Osteoblast (primary cell): ENCODE results near the gene REV3L. TPM values are rescaled to one million over a fixed set of nuclear protein-coding genes. Genes with fewer than 3 reads are reported as not detected.

Experiments used
- DNase-seq: peaks from one replicate; pipeline ENCODE4 v3.0.0; 2011; ENCODE audit warnings: low spot score, mixed read lengths; ENCODE audit not compliant: insufficient read length; ENCODE audit errors: missing footprints
- H2AFZ ChIP-seq: 2 replicates; pipeline ENCODE4 v1.6.0; 2011; ENCODE audit warnings: mild to moderate bottlenecking, low read length
- H3K27ac ChIP-seq: 2 replicates; pipeline ENCODE4 v1.5.1; 2011; ENCODE audit warnings: mild to moderate bottlenecking, low read depth, low read length, moderate library complexity
- H3K27me3 ChIP-seq: 2 replicates; pipeline ENCODE4 v1.6.0; 2012; ENCODE audit warnings: mild to moderate bottlenecking, control low read depth, inconsistent platforms, low read length, moderate library complexity; ENCODE audit not compliant: insufficient read depth
- H3K36me3 ChIP-seq: 2 replicates; pipeline ENCODE4 v1.5.1; 2011; ENCODE audit warnings: mild to moderate bottlenecking, low read length, control low read depth, moderate library complexity; ENCODE audit not compliant: insufficient read depth
- H3K4me1 ChIP-seq: 2 replicates; pipeline ENCODE4 v1.5.1; 2011; ENCODE audit warnings: mild to moderate bottlenecking, low read length, control low read depth, moderate library complexity; ENCODE audit not compliant: insufficient read depth
- H3K4me2 ChIP-seq: 2 replicates; pipeline ENCODE4 v1.6.0; 2011; ENCODE audit warnings: mild to moderate bottlenecking, low read length; ENCODE audit not compliant: insufficient read depth
- H3K4me3 ChIP-seq: fragments of 200-600 bp; sonication (generic); 3 replicates; pipeline ENCODE4 v1.5.1; 2012; ENCODE audit warnings: mild to moderate bottlenecking, low read length, inconsistent platforms; ENCODE audit not compliant: insufficient read depth
- H3K79me2 ChIP-seq: 2 replicates; pipeline ENCODE4 v1.6.0; 2012; ENCODE audit warnings: mild to moderate bottlenecking, low read length, control low read depth, inconsistent platforms; ENCODE audit not compliant: insufficient read depth
- H3K9me3 ChIP-seq: 2 replicates; pipeline ENCODE4 v1.5.1; 2011; ENCODE audit warnings: low read depth, low read length, control low read depth
- H4K20me1 ChIP-seq: 2 replicates; pipeline ENCODE4 v1.6.0; 2012; ENCODE audit warnings: mild to moderate bottlenecking, low read length, control low read depth; ENCODE audit not compliant: insufficient read depth
- total RNA-seq: library from RNA; depleted of rRNA; stranded (reverse); fragments of >200 nt; gene quantifications from 2 replicates; pipeline ENCODE4 v1.2.3, GENCODE V29; 2012
- TF ChIP-seq, protein P1 (sequence below): IDR thresholded peaks from 2 replicates; pipeline ENCODE4 v1.5.1; 2011; ENCODE audit warnings: mild to moderate bottlenecking, low read depth, low read length, moderate library complexity; ENCODE audit errors: extremely low read depth

REV3L gene
- total RNA-seq, 1 donor, result 42.0 TPM

- Histone ChIP-seq H2AFZ (no peak overlapping the region), H4K20me1 (no peaks in the 10 kb centered on the region), H3K9me3 (no peaks in the 10 kb centered on the region), H3K36me3 (no peaks in the 10 kb centered on the region), H3K79me2 (peaks cover 15% of the 10 kb centered on the region), H3K27ac (no peak overlapping the region), H3K4me2 (no peak overlapping the region), H3K4me3 (no peak overlapping the region), H3K27me3 (no peaks in the 10 kb centered on the region), H3K4me1 (peaks cover 6% of the 10 kb centered on the region)
- no peak for DNase-seq
- TF ChIP-seq, protein P1, sequence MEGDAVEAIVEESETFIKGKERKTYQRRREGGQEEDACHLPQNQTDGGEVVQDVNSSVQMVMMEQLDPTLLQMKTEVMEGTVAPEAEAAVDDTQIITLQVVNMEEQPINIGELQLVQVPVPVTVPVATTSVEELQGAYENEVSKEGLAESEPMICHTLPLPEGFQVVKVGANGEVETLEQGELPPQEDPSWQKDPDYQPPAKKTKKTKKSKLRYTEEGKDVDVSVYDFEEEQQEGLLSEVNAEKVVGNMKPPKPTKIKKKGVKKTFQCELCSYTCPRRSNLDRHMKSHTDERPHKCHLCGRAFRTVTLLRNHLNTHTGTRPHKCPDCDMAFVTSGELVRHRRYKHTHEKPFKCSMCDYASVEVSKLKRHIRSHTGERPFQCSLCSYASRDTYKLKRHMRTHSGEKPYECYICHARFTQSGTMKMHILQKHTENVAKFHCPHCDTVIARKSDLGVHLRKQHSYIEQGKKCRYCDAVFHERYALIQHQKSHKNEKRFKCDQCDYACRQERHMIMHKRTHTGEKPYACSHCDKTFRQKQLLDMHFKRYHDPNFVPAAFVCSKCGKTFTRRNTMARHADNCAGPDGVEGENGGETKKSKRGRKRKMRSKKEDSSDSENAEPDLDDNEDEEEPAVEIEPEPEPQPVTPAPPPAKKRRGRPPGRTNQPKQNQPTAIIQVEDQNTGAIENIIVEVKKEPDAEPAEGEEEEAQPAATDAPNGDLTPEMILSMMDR, result no peak
These were observed 20.2 kb upstream of the REV3L start for GRCh38 chr6:111503194-111503593.

- no peak for DNase-seq
- H3K4me1 ChIP-seq, result peaks cover 6% of the 10 kb centered on the region
- H4K20me1 ChIP-seq, result no peaks in the 10 kb centered on the region
- H3K27me3 ChIP-seq, result no peaks in the 10 kb centered on the region
- H3K27ac ChIP-seq, result no peak overlapping the region
- no peaks in the 10 kb centered on the region for H3K36me3 ChIP-seq
- no peak overlapping the region for H3K4me3 ChIP-seq
- H3K4me2 ChIP-seq, result no peak overlapping the region
- no peaks in the 10 kb centered on the region for H3K9me3 ChIP-seq
- no peak overlapping the region for H2AFZ ChIP-seq
- TF ChIP-seq, protein P1, result no peak
- peaks cover 15% of the 10 kb centered on the region for H3K79me2 ChIP-seq
These were observed 19.1 kb upstream of the REV3L start for GRCh38 chr6:111502154-111502553.

DNA sequence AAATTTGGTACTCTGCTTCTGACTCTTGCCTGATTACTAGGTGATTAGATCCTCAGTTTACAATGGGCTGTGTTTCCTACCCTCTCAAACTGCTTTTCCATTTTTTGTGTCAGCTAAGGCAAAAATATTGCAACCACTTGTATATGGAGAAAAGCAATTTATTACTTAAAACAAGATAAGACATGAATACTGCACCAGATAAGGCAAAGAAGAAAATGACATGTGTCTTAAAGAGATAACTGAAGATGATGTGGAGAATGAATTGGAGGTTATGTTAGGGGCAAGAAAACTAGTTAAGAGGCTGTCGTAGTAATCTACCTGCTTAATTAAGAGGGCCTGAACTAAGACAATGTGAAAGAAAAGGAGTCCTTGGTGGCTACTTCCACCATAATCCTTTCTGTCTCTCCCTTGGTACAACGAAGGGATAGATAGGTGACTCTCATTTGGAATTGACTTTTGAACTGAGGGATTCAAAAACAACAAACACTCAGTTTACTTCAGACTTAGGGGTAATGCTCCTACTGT, 16.3 kb upstream of the REV3L start:
- no peak overlapping the region for H3K4me2 ChIP-seq
- TF ChIP-seq, protein P1, result no peak
- peaks cover 6% of the 10 kb centered on the region for H3K4me1 ChIP-seq
- no peaks in the 10 kb centered on the region for H3K27me3 ChIP-seq
- no peaks in the 10 kb centered on the region for H4K20me1 ChIP-seq
- no peaks in the 10 kb centered on the region for H3K36me3 ChIP-seq
- no peak overlapping the region for H3K4me3 ChIP-seq
- H3K27ac ChIP-seq, result no peak overlapping the region
- no peak for DNase-seq
- no peak overlapping the region for H2AFZ ChIP-seq
- no peaks in the 10 kb centered on the region for H3K9me3 ChIP-seq
- peaks cover 21% of the 10 kb centered on the region for H3K79me2 ChIP-seq

DNA sequence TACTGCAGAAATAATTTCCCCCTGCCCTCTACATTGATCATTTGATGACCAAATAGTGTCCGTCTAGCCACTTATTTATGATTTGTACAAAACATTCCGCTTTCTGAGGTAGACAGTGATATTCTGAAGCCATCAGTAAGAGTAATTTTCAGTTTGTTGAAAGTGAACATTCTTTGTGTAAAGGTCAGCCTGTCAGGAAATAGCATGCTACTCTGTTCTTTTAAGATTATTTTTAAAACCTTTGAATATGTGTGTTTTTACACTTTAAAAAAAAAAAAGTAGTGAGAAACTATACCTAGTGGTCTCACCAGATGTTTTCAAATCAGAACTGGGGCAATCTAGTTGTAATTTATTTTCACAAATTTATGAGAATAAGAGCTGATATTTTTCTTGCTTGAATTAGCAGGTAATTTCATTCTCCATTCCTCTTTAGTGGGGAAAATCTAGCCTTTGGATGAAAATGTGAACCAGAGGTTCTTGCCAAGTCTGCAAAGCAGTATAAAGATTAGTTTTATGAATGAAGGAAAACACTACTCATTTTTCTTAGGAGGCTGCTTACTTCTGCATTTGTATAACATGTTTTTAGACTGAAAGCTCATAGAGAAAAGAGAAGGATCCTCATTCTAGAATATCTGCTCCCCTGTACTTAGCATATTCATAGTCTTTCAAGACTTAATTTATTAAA, 12.1 kb upstream of the REV3L start:
- no peaks in the 10 kb centered on the region for H3K4me1 ChIP-seq
- no peaks in the 10 kb centered on the region for H3K27me3 ChIP-seq
- no peak overlapping the region for H3K4me3 ChIP-seq
- H3K79me2 ChIP-seq, result peaks cover 30% of the 10 kb centered on the region
- no peaks in the 10 kb centered on the region for H3K36me3 ChIP-seq
- no peak overlapping the region for H3K4me2 ChIP-seq
- TF ChIP-seq, protein P1, result no peak
- no peaks in the 10 kb centered on the region for H3K9me3 ChIP-seq
- H3K27ac ChIP-seq, result no peak overlapping the region
- H4K20me1 ChIP-seq, result no peaks in the 10 kb centered on the region
- DNase-seq, result no peak
- no peak overlapping the region for H2AFZ ChIP-seq
